ENCODE measurements around the gene ZNF132.

The ZNF132 gene

DNA sequence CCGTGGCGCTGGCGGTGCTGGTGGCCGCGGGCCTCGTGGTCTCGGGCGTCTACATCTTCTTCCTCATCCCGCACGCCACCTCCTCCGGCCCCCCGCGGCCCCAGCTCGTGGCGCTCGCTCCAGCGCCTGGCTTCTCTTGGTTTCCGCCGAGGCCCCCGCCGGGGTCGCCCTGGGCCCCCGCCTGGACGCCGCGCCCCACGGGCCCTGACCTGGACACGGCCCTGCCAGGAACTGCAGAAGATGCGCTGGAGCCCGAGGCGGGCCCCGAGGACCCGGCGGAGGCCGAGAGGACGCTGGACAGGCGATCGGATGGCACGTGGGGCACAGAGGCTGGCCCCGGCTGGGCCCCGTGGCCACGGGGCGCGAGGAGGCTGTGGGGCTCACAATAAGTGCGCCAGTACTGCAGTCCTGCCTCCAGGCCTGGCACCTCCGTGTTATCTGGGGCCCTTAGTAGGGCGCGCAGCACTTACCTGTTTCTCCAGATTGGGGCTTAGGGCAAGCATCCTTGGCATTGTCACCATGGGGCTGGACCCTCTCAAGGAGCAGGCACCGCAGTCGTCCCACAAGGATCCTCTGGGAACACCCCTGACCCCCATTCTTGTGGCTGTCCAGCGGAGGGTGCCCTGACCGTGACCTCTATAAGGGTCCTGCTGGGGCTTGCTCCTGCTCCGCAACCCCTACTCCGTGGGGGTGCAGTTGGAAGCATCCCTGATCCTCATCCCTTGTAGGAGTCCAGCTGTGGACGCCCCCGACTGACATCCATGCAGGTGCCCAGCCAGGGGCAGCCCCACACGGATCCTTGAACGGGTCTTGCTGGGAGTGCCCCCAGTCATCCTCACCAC lies 43.0 kb downstream of the ZNF132 start:
- H3K4me3 ChIP-seq (ENCODE audit: low read depth, low read length): peak overlapping the region; percentile 53; the same call in 1 of the 2 replicates
- H3K4me1 ChIP-seq (ENCODE audit: control insufficient read depth, insufficient read depth, low read length): peaks cover 7% of the 10 kb centered on the region; the same call in 1 of the 2 replicates
- no peak overlapping the region for H3K9ac ChIP-seq (ENCODE audit: low read depth, low read length)
- H3K27ac ChIP-seq (ENCODE audit: low read depth, low read length): no peak overlapping the region
- peaks cover 10% of the 10 kb centered on the region for H3K27me3 ChIP-seq (ENCODE audit: control insufficient read depth, insufficient read depth, low read length)
- H3K9me3 ChIP-seq (ENCODE audit: control insufficient read depth, insufficient read depth, low read length): no peaks in the 10 kb centered on the region
- H3K36me3 ChIP-seq (ENCODE audit: control insufficient read depth, insufficient read depth, low read length): peaks cover 31% of the 10 kb centered on the region

DNA sequence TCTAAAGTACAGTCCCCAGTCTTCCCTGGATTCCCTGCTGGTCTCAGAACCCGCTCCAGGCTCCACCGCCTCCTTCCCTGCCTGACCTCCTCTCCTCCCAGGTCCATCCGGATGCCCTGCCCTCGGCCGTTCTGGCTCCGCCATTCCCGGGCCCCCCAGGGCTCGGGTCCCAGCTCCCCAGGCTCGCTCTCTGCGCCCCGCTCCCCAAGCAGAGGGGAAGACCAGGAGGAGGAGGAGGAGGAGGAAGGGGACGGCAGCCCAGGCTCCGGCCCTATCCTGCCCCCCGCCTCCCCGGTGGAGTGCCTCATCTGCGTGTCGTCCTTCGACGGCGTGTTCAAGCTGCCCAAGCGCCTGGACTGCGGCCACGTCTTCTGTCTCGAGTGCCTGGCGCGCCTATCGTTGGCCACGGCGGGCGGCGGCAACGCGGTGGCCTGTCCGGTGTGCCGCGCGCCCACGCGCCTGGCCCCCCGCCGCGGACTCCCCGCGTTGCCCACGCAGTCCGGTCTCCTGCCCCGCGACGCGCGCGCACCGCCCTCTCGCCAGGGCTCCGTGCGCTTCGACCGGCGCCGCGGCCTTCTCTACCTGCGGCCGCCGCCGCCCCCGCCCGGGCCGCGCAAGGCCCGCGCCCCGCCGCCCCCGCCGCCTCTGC lies 43.9 kb downstream of the ZNF132 start:
- Histone ChIP-seq H3K27me3 (ENCODE audit: control insufficient read depth, insufficient read depth, low read length) (peaks cover 10% of the 10 kb centered on the region), H3K4me3 (ENCODE audit: low read depth, low read length) (peak overlapping the region; percentile 53), H3K36me3 (ENCODE audit: control insufficient read depth, insufficient read depth, low read length) (peaks cover 39% of the 10 kb centered on the region), H3K9me3 (ENCODE audit: control insufficient read depth, insufficient read depth, low read length) (no peaks in the 10 kb centered on the region), H3K27ac (ENCODE audit: low read depth, low read length) (no peak overlapping the region), H3K4me1 (ENCODE audit: control insufficient read depth, insufficient read depth, low read length) (peaks cover 7% of the 10 kb centered on the region; the same call in 1 of the 2 replicates), H3K9ac (ENCODE audit: low read depth, low read length) (no peak overlapping the region)

DNA sequence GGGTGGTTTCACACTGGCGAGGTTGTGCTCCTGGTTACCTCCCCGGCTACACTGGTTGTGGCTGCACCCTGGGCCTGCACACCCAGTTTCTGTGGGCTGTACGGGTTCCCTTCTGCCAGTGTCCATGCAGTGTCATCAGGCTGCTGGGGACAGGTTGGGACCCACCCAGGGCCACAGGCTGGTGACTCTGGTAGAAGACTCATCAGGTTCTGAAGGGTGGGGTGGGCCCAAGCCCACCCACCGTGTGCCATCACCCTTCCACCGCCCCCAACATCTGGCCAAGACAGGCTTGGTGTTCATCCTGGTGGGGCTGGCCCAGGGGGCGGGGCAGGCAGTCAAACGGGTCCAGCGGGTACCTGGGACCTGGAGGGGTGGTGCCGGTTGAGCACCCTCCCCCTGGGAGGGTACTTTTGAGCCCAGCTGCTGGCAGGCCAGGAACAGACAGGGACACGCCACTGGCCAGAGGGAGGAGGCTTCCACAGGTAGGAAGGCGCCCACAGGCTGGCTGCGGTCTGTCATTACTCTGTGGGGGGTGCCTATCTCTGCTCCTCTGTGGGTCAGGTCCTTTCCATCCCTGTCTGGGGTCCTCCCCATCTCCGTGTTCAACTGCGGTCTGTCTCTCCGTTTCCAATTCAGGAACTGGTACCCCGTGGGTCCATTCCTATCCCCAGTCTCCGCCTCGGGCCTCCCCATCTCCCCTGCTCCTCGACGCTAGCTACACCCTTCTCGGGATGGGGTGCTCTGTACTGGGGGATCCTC lies 44.6 kb downstream of the ZNF132 start, which contains the start of gene RNF225:
Gene RNF225 (plus strand): TSS at position 437 of the 759 bp plus-strand sequence. CDS start 434 bp downstream, outside the sequence.
- H3K9ac ChIP-seq (ENCODE audit: low read depth, low read length): no peak within 1 kb of the TSS
- H3K9me3 ChIP-seq (ENCODE audit: control insufficient read depth, insufficient read depth, low read length): no peaks in the 10 kb centered on the region
- H3K4me3 ChIP-seq (ENCODE audit: low read depth, low read length): peak within 1 kb of the TSS; percentile 53
- H3K4me1 ChIP-seq (ENCODE audit: control insufficient read depth, insufficient read depth, low read length): peaks cover 7% of the 10 kb centered on the region; the same call in 1 of the 2 replicates
- H3K36me3 ChIP-seq (ENCODE audit: control insufficient read depth, insufficient read depth, low read length): peaks cover 46% of the 10 kb centered on the region
- peaks cover 10% of the 10 kb centered on the region for H3K27me3 ChIP-seq (ENCODE audit: control insufficient read depth, insufficient read depth, low read length)
- no peak within 1 kb of the TSS for H3K27ac ChIP-seq (ENCODE audit: low read depth, low read length)

DNA sequence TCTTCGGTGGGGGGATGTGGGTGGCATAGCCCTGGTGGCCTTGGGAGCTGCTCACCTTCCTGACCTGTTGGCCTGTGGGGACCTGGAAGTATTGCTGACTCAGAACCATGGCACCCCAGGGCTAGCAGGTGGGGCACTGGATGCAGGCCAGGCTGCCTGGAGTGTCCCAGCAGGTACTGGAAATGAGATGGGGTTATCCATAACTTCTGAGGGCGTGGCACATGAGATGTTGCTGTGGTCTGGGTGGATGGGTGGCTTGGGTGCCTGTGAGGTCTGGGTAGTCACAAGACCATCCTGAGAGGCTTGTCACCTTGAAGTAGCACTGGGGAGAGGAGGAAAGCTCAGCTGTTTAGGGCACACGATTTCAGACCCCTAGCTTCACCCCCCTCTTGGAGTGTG lies 45.1 kb downstream of the ZNF132 start:
- Histone ChIP-seq H3K4me3 (ENCODE audit: low read depth, low read length) (no peak overlapping the region), H3K27ac (ENCODE audit: low read depth, low read length) (no peak overlapping the region), H3K9me3 (ENCODE audit: control insufficient read depth, insufficient read depth, low read length) (no peaks in the 10 kb centered on the region), H3K36me3 (ENCODE audit: control insufficient read depth, insufficient read depth, low read length) (peaks cover 51% of the 10 kb centered on the region), H3K4me1 (ENCODE audit: control insufficient read depth, insufficient read depth, low read length) (peaks cover 7% of the 10 kb centered on the region; the same call in 1 of the 2 replicates), H3K27me3 (ENCODE audit: control insufficient read depth, insufficient read depth, low read length) (peaks cover 10% of the 10 kb centered on the region), H3K9ac (ENCODE audit: low read depth, low read length) (no peak overlapping the region)

DNA sequence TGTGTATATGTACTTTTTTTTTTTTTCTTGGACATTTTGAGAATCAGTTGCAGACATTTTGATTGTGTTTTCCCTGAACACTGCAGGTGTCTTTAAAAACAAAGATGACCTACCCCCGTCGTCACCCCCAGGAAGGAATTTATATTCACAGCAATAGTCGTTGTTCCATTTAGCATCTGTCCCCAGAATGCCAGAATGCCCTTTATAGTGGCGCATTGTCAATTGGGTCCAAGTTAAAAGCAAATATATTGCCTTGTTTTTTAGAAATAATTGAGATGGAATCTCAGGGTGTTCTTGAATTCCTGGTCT lies 46.3 kb downstream of the ZNF132 start:
- H3K9ac ChIP-seq (ENCODE audit: low read depth, low read length): no peak overlapping the region
- peaks cover 60% of the 10 kb centered on the region for H3K36me3 ChIP-seq (ENCODE audit: control insufficient read depth, insufficient read depth, low read length)

DNA sequence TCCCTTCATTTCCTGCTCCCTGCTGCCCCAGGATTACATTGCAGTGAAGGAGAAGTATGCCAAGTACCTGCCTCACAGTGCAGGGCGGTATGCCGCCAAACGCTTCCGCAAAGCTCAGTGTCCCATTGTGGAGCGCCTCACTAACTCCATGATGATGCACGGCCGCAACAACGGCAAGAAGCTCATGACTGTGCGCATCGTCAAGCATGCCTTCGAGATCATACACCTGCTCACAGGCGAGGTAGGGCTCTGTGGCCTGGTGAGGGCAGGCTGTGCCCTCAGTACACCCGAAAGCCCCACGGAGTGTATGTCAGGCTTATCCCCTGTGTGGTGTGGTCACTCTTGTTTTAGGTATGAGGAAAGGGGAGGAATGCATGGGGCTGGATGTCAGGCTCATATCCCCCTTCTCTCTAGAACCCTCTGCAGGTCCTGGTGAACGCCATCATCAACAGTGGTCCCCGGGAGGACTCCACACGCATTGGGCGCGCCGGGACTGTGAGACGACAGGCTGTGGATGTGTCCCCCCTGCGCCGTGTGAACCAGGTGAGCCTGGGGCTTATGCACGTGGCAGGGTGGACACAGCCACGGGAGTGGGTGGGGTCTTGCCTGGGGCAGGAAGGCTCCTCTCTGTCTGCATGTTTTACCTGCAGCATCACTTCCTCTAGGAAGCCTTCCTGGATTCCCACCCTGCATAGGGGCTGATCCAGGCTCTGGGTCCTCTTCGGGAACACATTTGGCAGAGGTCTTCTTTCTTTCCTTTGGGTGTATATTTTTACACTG lies 46.8 kb downstream of the ZNF132 start:
- H3K4me3 ChIP-seq (ENCODE audit: low read depth, low read length): no peak overlapping the region
- peaks cover 10% of the 10 kb centered on the region for H3K27me3 ChIP-seq (ENCODE audit: control insufficient read depth, insufficient read depth, low read length)
- H3K27ac ChIP-seq (ENCODE audit: low read depth, low read length): peak overlapping the region; percentile 28
- peaks cover 7% of the 10 kb centered on the region; the same call in 1 of the 2 replicates for H3K4me1 ChIP-seq (ENCODE audit: control insufficient read depth, insufficient read depth, low read length)
- peaks cover 65% of the 10 kb centered on the region for H3K36me3 ChIP-seq (ENCODE audit: control insufficient read depth, insufficient read depth, low read length)
- H3K9ac ChIP-seq (ENCODE audit: low read depth, low read length): no peak overlapping the region
- no peaks in the 10 kb centered on the region for H3K9me3 ChIP-seq (ENCODE audit: control insufficient read depth, insufficient read depth, low read length)

More for the DNA sequence above, 46.3 kb downstream of the ZNF132 start:
- Histone ChIP-seq H3K4me1 (ENCODE audit: control insufficient read depth, insufficient read depth, low read length) (peaks cover 7% of the 10 kb centered on the region; the same call in 1 of the 2 replicates), H3K4me3 (ENCODE audit: low read depth, low read length) (no peak overlapping the region), H3K27me3 (ENCODE audit: control insufficient read depth, insufficient read depth, low read length) (peaks cover 10% of the 10 kb centered on the region), H3K9me3 (ENCODE audit: control insufficient read depth, insufficient read depth, low read length) (no peaks in the 10 kb centered on the region), H3K27ac (ENCODE audit: low read depth, low read length) (no peak overlapping the region)

DNA sequence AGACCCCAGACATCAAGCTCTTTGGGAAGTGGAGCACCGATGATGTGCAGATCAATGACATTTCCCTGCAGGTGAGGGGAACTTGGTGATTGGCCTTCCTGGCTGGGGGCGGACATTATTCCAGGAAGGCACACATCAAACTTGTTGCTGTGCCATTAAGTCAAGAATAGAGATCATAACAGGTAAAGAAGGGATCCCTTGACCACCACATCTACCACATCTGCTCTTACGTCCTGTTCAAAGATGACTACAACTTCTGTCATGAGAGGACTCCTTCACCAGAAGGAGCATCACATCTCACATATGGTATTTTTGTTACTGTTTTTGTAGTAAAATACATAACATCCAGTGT lies 51.8 kb downstream of the ZNF132 start:
- Histone ChIP-seq H3K27ac (ENCODE audit: low read depth, low read length) (no peak overlapping the region), H3K36me3 (ENCODE audit: control insufficient read depth, insufficient read depth, low read length) (peaks cover 50% of the 10 kb centered on the region), H3K4me3 (ENCODE audit: low read depth, low read length) (peak overlapping the region; percentile 75), H3K9ac (ENCODE audit: low read depth, low read length) (no peak overlapping the region), H3K9me3 (ENCODE audit: control insufficient read depth, insufficient read depth, low read length) (no peaks in the 10 kb centered on the region), H3K4me1 (ENCODE audit: control insufficient read depth, insufficient read depth, low read length) (peaks cover 8% of the 10 kb centered on the region), H3K27me3 (ENCODE audit: control insufficient read depth, insufficient read depth, low read length) (no peaks in the 10 kb centered on the region)

DNA sequence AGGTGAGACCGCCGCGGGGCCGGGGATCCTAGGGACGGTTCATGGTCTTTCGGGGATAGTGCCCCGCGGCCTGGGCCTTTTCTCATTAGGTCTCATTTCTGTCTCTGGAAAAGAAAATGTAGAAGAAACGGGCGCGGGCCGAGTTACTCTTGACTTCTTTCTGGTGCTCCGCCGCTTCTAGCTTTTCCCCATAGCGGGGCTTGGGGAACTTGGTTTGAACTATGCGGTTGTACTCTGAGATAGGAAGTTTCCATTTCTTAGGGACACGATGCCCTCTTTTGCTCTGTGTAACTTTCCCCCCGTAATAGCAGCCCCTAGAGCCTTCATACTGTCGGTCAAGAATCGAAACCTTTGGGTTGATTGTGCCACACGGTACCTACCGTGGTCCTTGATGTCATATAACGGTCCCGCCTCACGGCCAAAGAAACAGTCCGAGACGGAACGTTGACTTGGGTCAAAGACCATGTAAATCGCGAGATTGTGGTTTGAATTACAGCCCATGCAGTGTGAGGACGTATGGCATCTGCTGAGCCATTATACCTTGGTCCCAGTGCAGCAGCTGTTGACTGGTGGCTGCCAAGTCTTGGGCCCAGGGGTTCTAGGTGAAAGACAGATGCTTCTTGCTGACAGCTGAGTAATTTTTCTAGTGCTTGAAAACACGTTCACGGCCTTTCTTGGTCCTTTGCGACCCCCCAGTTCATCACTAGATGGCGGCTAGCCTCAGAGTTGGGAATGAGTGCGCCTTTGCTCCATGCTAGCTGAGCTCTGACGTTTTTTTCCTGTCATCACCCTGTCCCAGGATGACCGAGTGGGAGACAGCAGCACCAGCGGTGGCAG lies 52.4 kb downstream of the ZNF132 start:
- Histone ChIP-seq H3K27me3 (ENCODE audit: control insufficient read depth, insufficient read depth, low read length) (no peaks in the 10 kb centered on the region), H3K4me1 (ENCODE audit: control insufficient read depth, insufficient read depth, low read length) (peaks cover 8% of the 10 kb centered on the region), H3K9ac (ENCODE audit: low read depth, low read length) (peak overlapping the region; percentile 78), H3K4me3 (ENCODE audit: low read depth, low read length) (peak overlapping the region; percentile 75), H3K9me3 (ENCODE audit: control insufficient read depth, insufficient read depth, low read length) (no peaks in the 10 kb centered on the region), H3K27ac (ENCODE audit: low read depth, low read length) (peak overlapping the region; percentile 100), H3K36me3 (ENCODE audit: control insufficient read depth, insufficient read depth, low read length) (peaks cover 44% of the 10 kb centered on the region)

DNA sequence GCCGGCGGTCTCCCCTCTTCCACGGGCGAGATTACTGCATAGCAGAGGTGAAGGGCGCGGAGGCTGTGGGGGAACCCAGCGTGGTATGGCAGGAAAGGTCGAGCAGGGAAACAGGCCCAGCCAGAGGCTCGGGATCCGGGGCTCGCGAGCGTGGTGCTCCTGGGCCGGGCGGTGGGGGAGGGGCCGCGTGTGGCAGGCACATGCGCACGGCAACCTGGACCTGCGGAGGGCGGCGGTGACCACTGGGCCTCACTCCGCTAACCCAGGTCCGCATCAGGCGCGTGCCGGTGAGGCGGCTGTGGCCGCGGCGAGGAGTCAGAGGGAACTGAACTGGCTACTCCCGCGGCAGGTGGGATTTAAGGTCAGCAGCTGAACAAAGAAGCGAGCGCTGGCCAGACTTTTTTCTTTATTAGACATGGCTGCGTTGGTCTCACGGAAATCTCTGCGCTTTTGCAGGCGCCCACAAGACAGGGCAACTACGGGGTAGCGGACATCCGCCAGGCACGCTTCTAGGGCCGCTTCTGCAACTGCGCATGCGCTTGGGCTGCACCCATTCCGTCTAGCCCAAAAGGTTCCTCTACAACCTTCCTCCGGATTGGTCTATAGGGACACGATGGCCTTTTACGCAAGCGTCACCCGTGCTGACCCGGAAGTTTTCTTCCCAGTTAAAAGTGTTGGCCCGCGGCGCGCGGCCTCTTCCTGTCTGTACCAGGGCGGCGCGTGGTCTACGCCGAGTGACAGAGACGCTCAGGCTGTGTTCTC lies 53.2 kb downstream of the ZNF132 start, which contains the start of gene RPS5:
Gene RPS5 (plus strand): TSS at position 694 of the 762 bp plus-strand sequence. CDS start 869 bp downstream, outside the sequence.
- H3K4me1 ChIP-seq (ENCODE audit: control insufficient read depth, insufficient read depth, low read length): peaks cover 8% of the 10 kb centered on the region
- peaks cover 36% of the 10 kb centered on the region for H3K36me3 ChIP-seq (ENCODE audit: control insufficient read depth, insufficient read depth, low read length)
- H3K27ac ChIP-seq (ENCODE audit: low read depth, low read length): peak within 1 kb of the TSS; percentile 100
- no peaks in the 10 kb centered on the region for H3K9me3 ChIP-seq (ENCODE audit: control insufficient read depth, insufficient read depth, low read length)
- H3K27me3 ChIP-seq (ENCODE audit: control insufficient read depth, insufficient read depth, low read length): no peaks in the 10 kb centered on the region
- peak within 1 kb of the TSS; percentile 75 for H3K4me3 ChIP-seq (ENCODE audit: low read depth, low read length)
- peak within 1 kb of the TSS; percentile 97 for H3K9ac ChIP-seq (ENCODE audit: low read depth, low read length)
